Daoy (cell line): ENCODE data around the gene MMRN2. TPM values are rescaled to one million over a fixed set of nuclear protein-coding genes. Genes with fewer than 3 reads are reported as not detected.

ENCODE experiments used
- DNase-seq: peaks from one replicate; pipeline ENCODE4 v3.0.0-alpha.2; 2015; ENCODE audit warnings: low read depth
- total RNA-seq: library from RNA; depleted of rRNA; stranded (reverse); fragments of >200 nt; shearing (Covaris generic); gene quantifications from 2 replicates; pipeline ENCODE4 v1.2.3, GENCODE V29; 2014; rRNA removed

MMRN2 gene
- total RNA-seq, 1 experiment from 2014 or later = 0.06 TPM

GRCh38 chr10:86888585-86889381 lies 68.6 kb downstream of the MMRN2 start:
- peak; percentile 53 for DNase-seq

Other genes with a start within 250 kb of the MMRN2 start
- 11.3 and 18.6 TPM in 2 replicates for gene BMPR1A, start 201.0 kb downstream of the MMRN2 start, total RNA-seq
- 1.7 TPM in 1 of 2 replicates, not detected in the other for gene SNCG, start 984 bp upstream of the MMRN2 start, total RNA-seq
- not detected in 2 replicates for gene ADIRF, start 10.9 kb upstream of the MMRN2 start, total RNA-seq
- gene FAM25A, start 62.7 kb upstream of the MMRN2 start, total RNA-seq = not detected in 2 replicates
- 83.3 and 84.1 TPM in 2 replicates for gene GLUD1, start 137.2 kb upstream of the MMRN2 start, total RNA-seq
- gene SHLD2, start 137.6 kb upstream of the MMRN2 start, total RNA-seq = 21.0 and 21.8 TPM in 2 replicates